Osteoblast (primary cell): ENCODE measurements around the gene FAM3A. TPM values are rescaled to one million over a fixed set of nuclear protein-coding genes. Genes with fewer than 3 reads are reported as not detected.

Experiments
- DNase-seq: peaks from one replicate; pipeline ENCODE4 v3.0.0; 2011; ENCODE audit warnings: low spot score, mixed read lengths; ENCODE audit not compliant: insufficient read length; ENCODE audit errors: missing footprints
- H2AFZ ChIP-seq: 2 replicates; pipeline ENCODE4 v1.6.0; 2011; ENCODE audit warnings: mild to moderate bottlenecking, low read length
- H3K27ac ChIP-seq: 2 replicates; pipeline ENCODE4 v1.5.1; 2011; ENCODE audit warnings: mild to moderate bottlenecking, low read depth, low read length, moderate library complexity
- H3K27me3 ChIP-seq: 2 replicates; pipeline ENCODE4 v1.6.0; 2012; ENCODE audit warnings: mild to moderate bottlenecking, control low read depth, inconsistent platforms, low read length, moderate library complexity; ENCODE audit not compliant: insufficient read depth
- H3K36me3 ChIP-seq: 2 replicates; pipeline ENCODE4 v1.5.1; 2011; ENCODE audit warnings: mild to moderate bottlenecking, low read length, control low read depth, moderate library complexity; ENCODE audit not compliant: insufficient read depth
- H3K4me1 ChIP-seq: 2 replicates; pipeline ENCODE4 v1.5.1; 2011; ENCODE audit warnings: mild to moderate bottlenecking, low read length, control low read depth, moderate library complexity; ENCODE audit not compliant: insufficient read depth
- H3K4me2 ChIP-seq: 2 replicates; pipeline ENCODE4 v1.6.0; 2011; ENCODE audit warnings: mild to moderate bottlenecking, low read length; ENCODE audit not compliant: insufficient read depth
- H3K4me3 ChIP-seq: fragments of 200-600 bp; sonication (generic); 3 replicates; pipeline ENCODE4 v1.5.1; 2012; ENCODE audit warnings: mild to moderate bottlenecking, low read length, inconsistent platforms; ENCODE audit not compliant: insufficient read depth
- H3K79me2 ChIP-seq: 2 replicates; pipeline ENCODE4 v1.6.0; 2012; ENCODE audit warnings: mild to moderate bottlenecking, low read length, control low read depth, inconsistent platforms; ENCODE audit not compliant: insufficient read depth
- H3K9me3 ChIP-seq: 2 replicates; pipeline ENCODE4 v1.5.1; 2011; ENCODE audit warnings: low read depth, low read length, control low read depth
- H4K20me1 ChIP-seq: 2 replicates; pipeline ENCODE4 v1.6.0; 2012; ENCODE audit warnings: mild to moderate bottlenecking, low read length, control low read depth; ENCODE audit not compliant: insufficient read depth
- total RNA-seq: library from RNA; depleted of rRNA; stranded (reverse); fragments of >200 nt; gene quantifications from 2 replicates; pipeline ENCODE4 v1.2.3, GENCODE V29; 2012
- TF ChIP-seq, protein P1 (sequence below): IDR thresholded peaks from 2 replicates; pipeline ENCODE4 v1.5.1; 2011; ENCODE audit warnings: mild to moderate bottlenecking, low read depth, low read length, moderate library complexity; ENCODE audit errors: extremely low read depth

FAM3A gene
- total RNA-seq, 1 donor = 21.4 TPM

DNA sequence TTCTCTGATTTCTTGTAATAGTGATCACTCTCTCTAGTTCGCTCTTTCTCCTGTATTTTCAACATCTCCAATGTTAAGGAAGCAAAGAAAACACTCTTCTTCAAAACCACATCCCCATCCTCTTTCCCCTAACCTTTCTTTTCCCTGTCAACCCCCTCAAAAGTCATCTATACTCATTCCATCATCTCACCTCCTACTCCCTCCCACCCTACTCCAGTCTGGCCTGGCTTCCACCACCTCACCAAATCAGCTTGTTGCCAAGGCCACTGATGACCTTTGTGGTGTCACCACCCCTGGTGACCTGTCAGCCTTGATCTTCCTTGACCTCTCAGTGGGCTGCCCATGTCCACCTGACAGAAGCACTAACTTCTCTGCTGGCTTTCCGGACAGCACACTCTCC is 2.3 kb downstream of the FAM3A start:
- no peaks in the 10 kb centered on the region for H4K20me1 ChIP-seq
- H3K4me2 ChIP-seq = no peak overlapping the region
- H3K4me3 ChIP-seq = no peak overlapping the region
- no peaks in the 10 kb centered on the region for H3K27me3 ChIP-seq
- H2AFZ ChIP-seq = no peak overlapping the region
- H3K9me3 ChIP-seq = no peaks in the 10 kb centered on the region
- no peak for DNase-seq
- TF ChIP-seq, protein P1, sequence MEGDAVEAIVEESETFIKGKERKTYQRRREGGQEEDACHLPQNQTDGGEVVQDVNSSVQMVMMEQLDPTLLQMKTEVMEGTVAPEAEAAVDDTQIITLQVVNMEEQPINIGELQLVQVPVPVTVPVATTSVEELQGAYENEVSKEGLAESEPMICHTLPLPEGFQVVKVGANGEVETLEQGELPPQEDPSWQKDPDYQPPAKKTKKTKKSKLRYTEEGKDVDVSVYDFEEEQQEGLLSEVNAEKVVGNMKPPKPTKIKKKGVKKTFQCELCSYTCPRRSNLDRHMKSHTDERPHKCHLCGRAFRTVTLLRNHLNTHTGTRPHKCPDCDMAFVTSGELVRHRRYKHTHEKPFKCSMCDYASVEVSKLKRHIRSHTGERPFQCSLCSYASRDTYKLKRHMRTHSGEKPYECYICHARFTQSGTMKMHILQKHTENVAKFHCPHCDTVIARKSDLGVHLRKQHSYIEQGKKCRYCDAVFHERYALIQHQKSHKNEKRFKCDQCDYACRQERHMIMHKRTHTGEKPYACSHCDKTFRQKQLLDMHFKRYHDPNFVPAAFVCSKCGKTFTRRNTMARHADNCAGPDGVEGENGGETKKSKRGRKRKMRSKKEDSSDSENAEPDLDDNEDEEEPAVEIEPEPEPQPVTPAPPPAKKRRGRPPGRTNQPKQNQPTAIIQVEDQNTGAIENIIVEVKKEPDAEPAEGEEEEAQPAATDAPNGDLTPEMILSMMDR = no peak
- H3K27ac ChIP-seq = no peak overlapping the region
- H3K4me1 ChIP-seq = peaks cover 5% of the 10 kb centered on the region
- H3K36me3 ChIP-seq = no peaks in the 10 kb centered on the region
- peaks cover 10% of the 10 kb centered on the region for H3K79me2 ChIP-seq

DNA sequence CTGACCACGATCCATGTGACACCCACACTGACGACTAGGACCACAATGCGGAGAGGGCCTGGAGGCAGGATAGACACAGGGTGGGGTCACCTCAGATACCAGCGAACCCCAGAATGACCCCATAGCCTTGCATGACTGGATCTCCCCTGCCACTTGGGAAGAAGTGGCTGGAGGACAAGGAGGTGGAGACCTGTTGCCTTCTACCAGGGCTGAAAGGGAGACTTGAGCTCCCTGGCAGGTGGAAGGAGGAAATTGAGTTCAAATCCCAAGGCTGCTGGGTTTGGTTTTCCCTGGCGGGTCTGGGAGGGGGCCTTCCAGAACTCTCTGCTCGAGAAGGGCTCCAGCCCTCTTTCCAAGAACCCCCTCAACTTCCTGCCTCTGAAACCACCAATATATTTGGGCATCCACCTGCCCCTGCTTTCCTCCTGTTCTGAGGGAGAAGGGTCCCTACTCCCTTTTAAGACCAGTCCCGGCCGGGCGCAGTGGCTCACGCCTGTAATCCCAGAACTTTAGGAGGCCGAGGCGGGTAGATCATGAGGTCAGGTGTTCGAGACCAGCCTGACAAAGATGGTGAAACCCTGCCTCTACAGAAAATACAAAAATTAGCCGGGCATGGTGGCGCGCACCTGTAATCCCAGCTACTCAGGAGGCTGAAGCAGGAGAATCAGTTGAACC is 3.0 kb downstream of the FAM3A start:
- H3K27ac ChIP-seq = no peak overlapping the region
- H3K27me3 ChIP-seq = no peaks in the 10 kb centered on the region
- peaks cover 5% of the 10 kb centered on the region for H3K4me1 ChIP-seq
- H3K4me3 ChIP-seq = no peak overlapping the region
- TF ChIP-seq, protein P1 = no peak
- no peak overlapping the region for H3K4me2 ChIP-seq
- H3K9me3 ChIP-seq = no peaks in the 10 kb centered on the region
- DNase-seq = peak; percentile 6
- no peaks in the 10 kb centered on the region for H4K20me1 ChIP-seq
- H3K36me3 ChIP-seq = no peaks in the 10 kb centered on the region
- peaks cover 10% of the 10 kb centered on the region for H3K79me2 ChIP-seq
- no peak overlapping the region for H2AFZ ChIP-seq

DNA sequence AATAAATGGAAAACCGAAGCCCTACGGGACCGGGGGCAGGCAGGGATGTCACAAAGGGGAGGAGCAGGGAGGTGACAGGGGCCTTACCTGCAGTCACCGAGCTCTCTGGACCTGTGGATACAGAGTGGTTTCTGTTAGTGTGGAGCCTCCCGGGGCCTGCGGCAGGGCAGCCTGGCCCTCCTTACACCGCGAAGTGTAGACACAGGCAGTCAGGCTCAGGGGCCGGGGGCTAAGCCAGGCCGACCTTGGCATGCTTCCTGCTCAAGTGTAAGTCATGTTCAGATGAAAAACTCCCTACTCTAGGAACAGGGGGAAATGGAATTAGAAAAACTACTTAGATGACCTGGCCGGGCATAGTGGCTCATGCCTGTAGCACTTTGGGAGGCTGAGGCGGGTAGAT is 4.3 kb downstream of the FAM3A start:
- Histone ChIP-seq H3K4me2 (no peak overlapping the region), H3K4me3 (no peak overlapping the region), H3K27ac (no peak overlapping the region), H3K4me1 (peaks cover 5% of the 10 kb centered on the region), H3K27me3 (no peaks in the 10 kb centered on the region), H3K79me2 (peaks cover 10% of the 10 kb centered on the region), H2AFZ (no peak overlapping the region), H4K20me1 (no peaks in the 10 kb centered on the region), H3K9me3 (no peaks in the 10 kb centered on the region), H3K36me3 (no peaks in the 10 kb centered on the region)
- TF ChIP-seq, protein P1 = no peak
- peak; percentile 19 for DNase-seq

DNA sequence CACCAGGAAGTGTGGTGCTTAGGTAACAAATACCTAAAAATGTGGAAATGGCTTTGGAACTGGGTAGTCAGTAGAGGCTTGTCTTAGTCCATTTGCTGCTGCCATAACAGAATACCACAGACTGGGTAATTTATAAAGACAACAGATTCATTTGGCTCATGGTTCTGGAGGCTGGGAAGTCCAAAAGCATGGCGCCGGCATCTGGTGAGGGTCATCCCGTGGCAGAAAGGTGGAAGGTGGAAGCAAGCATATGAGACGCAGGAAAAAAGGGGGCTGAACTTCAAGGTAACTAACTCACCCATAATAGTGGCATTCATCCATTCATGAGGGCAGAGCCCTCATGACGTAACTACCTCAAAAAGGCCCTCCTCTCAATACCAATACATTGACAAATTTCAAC is 6.6 kb downstream of the FAM3A start:
- TF ChIP-seq, protein P1 = no peak
- no peak overlapping the region for H3K4me3 ChIP-seq
- H3K27me3 ChIP-seq = no peaks in the 10 kb centered on the region
- no peak for DNase-seq
- H3K36me3 ChIP-seq = no peaks in the 10 kb centered on the region
- no peak overlapping the region for H3K4me2 ChIP-seq
- H3K4me1 ChIP-seq = no peaks in the 10 kb centered on the region
- H3K9me3 ChIP-seq = no peaks in the 10 kb centered on the region
- no peak overlapping the region for H2AFZ ChIP-seq
- peaks cover 2% of the 10 kb centered on the region for H3K79me2 ChIP-seq
- no peaks in the 10 kb centered on the region for H4K20me1 ChIP-seq
- H3K27ac ChIP-seq = no peak overlapping the region
